ENCODE measurements around the gene ARHGAP26. TPM values are rescaled to one million over a fixed set of nuclear protein-coding genes. Genes with fewer than 3 reads are reported as not detected.
"Not testable (repeated sequence)": the region's sequence is repeated elsewhere in the genome, so short reads cannot be mapped to it uniquely, and the experiment has no call there.

The ARHGAP26 gene
- total RNA-seq, 2 donors from 2014 or later: 27.5 to 80.7 TPM

DNA sequence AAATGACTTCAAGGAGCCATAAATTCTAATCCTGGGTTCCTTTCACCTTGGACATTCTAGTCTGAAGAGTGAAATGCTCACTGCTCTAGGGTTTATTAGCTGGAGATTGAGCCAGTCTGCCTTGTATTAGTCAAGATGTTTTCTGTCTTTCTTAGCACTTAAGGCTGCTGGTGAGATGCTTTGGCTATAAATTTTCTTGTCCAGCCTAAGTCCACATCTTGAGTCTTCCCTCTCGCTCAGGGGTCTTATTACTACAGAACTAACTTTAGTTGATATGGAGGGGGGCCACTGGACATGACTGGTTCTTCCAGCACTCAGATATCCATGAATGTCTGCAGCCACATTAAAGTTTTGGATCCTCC is 316.4 kb downstream of the ARHGAP26 start:
- H3K9me3 ChIP-seq: no peaks in the 10 kb centered on the region
- TF ChIP-seq, protein P1, sequence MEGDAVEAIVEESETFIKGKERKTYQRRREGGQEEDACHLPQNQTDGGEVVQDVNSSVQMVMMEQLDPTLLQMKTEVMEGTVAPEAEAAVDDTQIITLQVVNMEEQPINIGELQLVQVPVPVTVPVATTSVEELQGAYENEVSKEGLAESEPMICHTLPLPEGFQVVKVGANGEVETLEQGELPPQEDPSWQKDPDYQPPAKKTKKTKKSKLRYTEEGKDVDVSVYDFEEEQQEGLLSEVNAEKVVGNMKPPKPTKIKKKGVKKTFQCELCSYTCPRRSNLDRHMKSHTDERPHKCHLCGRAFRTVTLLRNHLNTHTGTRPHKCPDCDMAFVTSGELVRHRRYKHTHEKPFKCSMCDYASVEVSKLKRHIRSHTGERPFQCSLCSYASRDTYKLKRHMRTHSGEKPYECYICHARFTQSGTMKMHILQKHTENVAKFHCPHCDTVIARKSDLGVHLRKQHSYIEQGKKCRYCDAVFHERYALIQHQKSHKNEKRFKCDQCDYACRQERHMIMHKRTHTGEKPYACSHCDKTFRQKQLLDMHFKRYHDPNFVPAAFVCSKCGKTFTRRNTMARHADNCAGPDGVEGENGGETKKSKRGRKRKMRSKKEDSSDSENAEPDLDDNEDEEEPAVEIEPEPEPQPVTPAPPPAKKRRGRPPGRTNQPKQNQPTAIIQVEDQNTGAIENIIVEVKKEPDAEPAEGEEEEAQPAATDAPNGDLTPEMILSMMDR (IDR thresholded peaks at IDR 0.05): no peak
- no peaks in the 10 kb centered on the region for H3K4me1 ChIP-seq (ENCODE audit: control insufficient read depth in 1 of 2, low read depth in 2 of 2)
- no peaks in the 10 kb centered on the region for H3K27me3 ChIP-seq (replicated peaks; ENCODE audit: insufficient read depth)
- DNase-seq (ENCODE audit: low spot score): no peak
- no peak for ATAC-seq (ENCODE audit: insufficient number of reproducible peaks, low FRiP score, low read depth)
- H3K4me3 ChIP-seq: no peak overlapping the region
- no peaks in the 10 kb centered on the region for H3K36me3 ChIP-seq
- no peak overlapping the region for H3K27ac ChIP-seq

DNA sequence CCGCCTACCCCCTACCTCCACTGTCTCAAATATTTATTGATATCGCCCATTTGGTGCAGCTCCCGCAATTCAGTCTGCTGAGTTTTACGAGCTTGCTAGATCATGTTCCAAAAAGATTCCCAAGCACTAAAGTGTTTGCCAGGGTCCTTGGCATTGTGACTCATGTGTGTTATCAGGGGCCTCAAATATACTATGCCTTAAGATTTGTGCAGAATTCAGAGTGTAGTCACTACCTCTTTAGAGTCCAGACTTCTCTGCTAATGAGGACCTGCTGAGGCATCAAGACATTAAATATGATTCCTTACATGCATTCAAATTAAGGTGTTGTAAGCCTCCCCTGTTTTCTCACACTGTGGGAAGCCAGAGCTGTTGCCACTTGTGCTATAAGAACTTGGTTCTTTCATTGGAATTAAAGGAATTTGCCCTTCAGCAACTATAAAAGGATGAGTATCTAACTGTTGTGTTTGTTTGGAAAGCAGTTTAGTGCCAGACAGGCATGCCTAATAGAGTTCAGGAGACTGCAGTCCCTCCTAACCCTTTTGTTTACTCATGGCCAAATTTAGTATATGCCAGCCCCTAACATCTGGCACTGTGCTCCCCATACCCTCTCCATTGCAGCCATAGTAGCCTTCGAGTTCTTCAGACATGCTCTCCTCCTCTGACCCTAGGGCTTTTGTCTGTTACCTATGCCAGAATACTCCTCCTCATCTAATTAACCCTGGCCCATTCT is 316.9 kb downstream of the ARHGAP26 start:
- Histone ChIP-seq H3K4me3 (no peak overlapping the region), H3K9me3 (no peaks in the 10 kb centered on the region), H3K4me1 (ENCODE audit: control insufficient read depth in 1 of 2, low read depth in 2 of 2) (no peaks in the 10 kb centered on the region), H3K36me3 (no peaks in the 10 kb centered on the region), H3K27ac (no peak overlapping the region), H3K27me3 (replicated peaks; ENCODE audit: insufficient read depth) (no peaks in the 10 kb centered on the region)
- ATAC-seq (ENCODE audit: insufficient number of reproducible peaks, low FRiP score, low read depth) (no peak), DNase-seq (ENCODE audit: low spot score) (no peak)
- TF ChIP-seq, protein P1 (IDR thresholded peaks at IDR 0.05): no peak

DNA sequence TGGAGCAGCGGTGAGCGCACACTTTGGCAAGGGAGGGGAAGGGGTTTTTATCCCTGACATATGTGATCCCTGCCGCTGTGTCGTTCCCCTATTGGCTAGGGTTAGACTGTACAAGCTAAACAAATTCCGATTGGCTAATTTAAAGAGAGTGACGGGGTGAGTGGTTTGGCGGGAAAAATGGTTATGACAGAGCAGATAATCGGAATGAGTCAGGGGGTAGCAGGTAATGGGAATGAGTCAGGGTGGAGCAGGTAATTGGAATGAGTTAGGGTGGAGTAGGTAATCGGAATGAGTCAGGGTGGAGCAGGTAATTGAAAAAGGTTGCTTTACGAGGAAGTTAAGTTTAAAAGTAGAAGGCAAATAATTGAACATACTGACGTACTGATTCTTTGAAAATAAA is 318.5 kb downstream of the ARHGAP26 start:
- not testable (repeated sequence) for DNase-seq (ENCODE audit: low spot score); H3K4me1 ChIP-seq (ENCODE audit: control insufficient read depth in 1 of 2, low read depth in 2 of 2); H3K27ac ChIP-seq; H3K4me3 ChIP-seq; ATAC-seq (ENCODE audit: insufficient number of reproducible peaks, low FRiP score, low read depth); H3K9me3 ChIP-seq; H3K27me3 ChIP-seq (replicated peaks; ENCODE audit: insufficient read depth); H3K36me3 ChIP-seq

DNA sequence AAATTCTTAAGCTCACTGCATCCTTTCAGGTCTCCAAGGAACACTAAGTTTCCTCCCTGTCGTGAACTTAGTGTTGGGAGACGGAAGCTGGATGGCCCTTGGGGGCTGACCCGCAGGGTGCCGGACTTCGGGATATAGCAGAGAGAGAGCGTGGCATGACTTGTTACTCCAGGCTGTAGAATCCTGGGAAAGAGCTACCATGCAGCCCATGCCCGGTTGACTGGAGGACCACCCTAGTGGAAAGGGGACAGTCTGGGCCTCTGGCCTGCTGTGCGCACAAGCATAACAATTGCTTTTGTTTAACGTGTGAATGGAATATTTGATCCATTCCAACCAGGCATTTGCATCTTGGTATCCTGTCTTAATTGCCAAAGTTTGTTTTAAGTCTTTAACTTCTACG is 319.9 kb downstream of the ARHGAP26 start:
- ATAC-seq (ENCODE audit: insufficient number of reproducible peaks, low FRiP score, low read depth); H3K4me3 ChIP-seq; H3K36me3 ChIP-seq; DNase-seq (ENCODE audit: low spot score); H3K9me3 ChIP-seq; H3K4me1 ChIP-seq (ENCODE audit: control insufficient read depth in 1 of 2, low read depth in 2 of 2); H3K27ac ChIP-seq; H3K27me3 ChIP-seq (replicated peaks; ENCODE audit: insufficient read depth): not testable (repeated sequence)

DNA sequence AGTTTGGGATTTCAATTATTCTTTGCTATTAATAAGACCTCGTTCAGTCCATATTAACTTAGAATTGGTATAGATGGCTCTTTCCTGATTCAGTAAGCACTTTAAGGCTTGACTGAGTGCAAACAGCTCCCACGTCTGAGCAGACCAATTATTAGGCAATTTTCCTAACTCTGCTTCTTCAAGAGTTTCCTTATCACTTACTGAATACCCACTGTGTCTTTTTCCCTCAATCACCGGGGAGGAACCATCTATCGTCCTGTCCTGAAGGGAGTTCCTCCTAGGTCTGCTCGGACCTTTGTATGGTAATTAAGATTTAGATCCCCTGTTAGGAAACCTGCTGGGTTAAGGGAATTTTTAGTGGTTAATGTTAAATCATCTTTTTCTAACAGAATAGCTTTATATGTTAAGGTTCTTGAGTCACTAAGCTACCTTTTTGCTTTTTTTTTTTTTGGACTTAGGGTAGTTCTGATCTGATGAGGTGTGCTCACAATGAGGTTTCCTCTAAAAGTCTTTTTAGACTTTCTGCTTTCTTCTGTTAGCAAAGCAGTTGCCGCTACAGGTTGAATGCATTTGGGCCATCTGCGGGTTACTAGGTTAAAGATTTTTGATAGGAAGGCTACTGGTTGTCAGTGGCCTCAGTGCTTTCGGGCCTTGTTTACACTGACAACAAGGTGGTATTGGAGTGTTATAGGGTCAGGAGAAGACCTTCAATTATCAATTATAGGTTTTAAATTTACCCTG is 322.7 kb downstream of the ARHGAP26 start:
- ATAC-seq (ENCODE audit: insufficient number of reproducible peaks, low FRiP score, low read depth): not testable (repeated sequence)

DNA sequence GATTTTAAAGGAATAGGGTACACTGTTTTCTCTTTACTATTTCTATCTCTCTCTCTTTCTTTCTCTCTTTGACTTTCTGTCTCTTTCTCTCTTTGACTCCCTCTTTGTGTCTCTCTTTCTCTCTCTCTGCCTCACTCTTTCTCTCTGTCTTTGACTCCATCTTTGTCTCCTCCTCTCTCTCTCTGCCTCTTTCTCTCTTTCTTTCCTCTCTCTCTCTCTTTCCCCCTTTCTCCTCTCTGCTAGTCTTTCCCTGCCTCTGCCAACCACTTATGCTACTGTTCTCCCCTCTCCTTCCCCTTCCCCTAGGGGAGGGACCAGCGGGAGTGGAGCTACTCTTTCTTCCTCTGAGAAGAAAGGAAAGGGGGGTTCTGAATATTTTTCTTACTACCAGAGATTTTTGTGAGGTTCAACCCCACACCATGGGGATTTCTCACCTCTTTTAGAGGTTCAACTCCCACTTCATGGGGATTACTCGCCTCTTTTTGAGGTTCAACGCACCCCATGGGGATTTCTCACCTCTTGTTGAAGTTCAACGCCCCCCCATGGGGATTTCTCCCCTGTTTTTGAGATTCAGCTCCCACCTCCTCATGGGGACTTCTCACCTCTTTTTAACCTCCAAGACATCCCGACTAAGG is 323.4 kb downstream of the ARHGAP26 start:
- no peaks in the 10 kb centered on the region for H3K27me3 ChIP-seq (replicated peaks; ENCODE audit: insufficient read depth)
- DNase-seq (ENCODE audit: low spot score): no peak
- no peaks in the 10 kb centered on the region for H3K4me1 ChIP-seq (ENCODE audit: control insufficient read depth in 1 of 2, low read depth in 2 of 2)
- ATAC-seq (ENCODE audit: insufficient number of reproducible peaks, low FRiP score, low read depth): no peak
- H3K36me3 ChIP-seq: no peaks in the 10 kb centered on the region
- TF ChIP-seq, protein P1 (IDR thresholded peaks at IDR 0.05): no peak
- peak overlapping the region; percentile 47 for H3K4me3 ChIP-seq
- no peaks in the 10 kb centered on the region for H3K9me3 ChIP-seq
- no peak overlapping the region for H3K27ac ChIP-seq

More for the DNA sequence above, 322.7 kb downstream of the ARHGAP26 start:
- not testable (repeated sequence) for DNase-seq (ENCODE audit: low spot score); H3K9me3 ChIP-seq; H3K27me3 ChIP-seq (replicated peaks; ENCODE audit: insufficient read depth); H3K4me3 ChIP-seq; H3K4me1 ChIP-seq (ENCODE audit: control insufficient read depth in 1 of 2, low read depth in 2 of 2); H3K36me3 ChIP-seq; H3K27ac ChIP-seq

Measured in thoracic aorta (tissue), 2 donors.